K562 (cell line): ENCODE measurements around the gene EIPR1. TPM values are rescaled to one million over a fixed set of nuclear protein-coding genes. Genes with fewer than 3 reads are reported as not detected.
A peak's percentile ranks its signal among the peaks of the same experiment; 100 is the strongest.

Experiments
- CBX2 ChIP-seq: fragments of 200-600 bp; sonication (generic); IDR thresholded peaks from one replicate; pipeline ENCODE4 v1.6.1; 2012; ENCODE audit warnings: mild to moderate bottlenecking, low read length, inconsistent platforms; ENCODE audit not compliant: insufficient read depth, poor library complexity, severe bottlenecking
- GATAD2B ChIP-seq: fragments of 450-650 bp; IDR thresholded peaks from 2 replicates; pipeline ENCODE4 v1.6.1; 2017; ENCODE audit warnings: mild to moderate bottlenecking, borderline replicate concordance
- HDAC1 ChIP-seq, 2 experiments: fragments of 450-650 bp; IDR thresholded peaks; 2 replicates each; pipeline ENCODE4 v1.6.1; 2016 to 2017; ENCODE audit warnings: inconsistent platforms in 1 of 2, mild to moderate bottlenecking in 1 of 2, moderate library complexity in 1 of 2
- HDAC2 ChIP-seq: fragments of 450-650 bp; IDR thresholded peaks from 2 replicates; pipeline ENCODE4 v1.6.1; 2016; ENCODE audit warnings: mild to moderate bottlenecking
- HNRNPLL ChIP-seq: fragments of 200-400 bp; formaldehyde crosslinking; IDR thresholded peaks from 2 replicates; pipeline ENCODE4 v1.6.1; 2017; ENCODE audit warnings: low read length, low read depth, mild to moderate bottlenecking; ENCODE audit not compliant: poor library complexity, severe bottlenecking
- ILK ChIP-seq: fragments of 450-650 bp; IDR thresholded peaks from 2 replicates; pipeline ENCODE4 v1.6.1; 2016; ENCODE audit warnings: missing genetic modification characterization, low read depth, mild to moderate bottlenecking, missing compliant biosample characterization, moderate library complexity, borderline replicate concordance
- JUND ChIP-seq, 2 experiments: IDR thresholded peaks; 2 replicates in 1 of 2; 3 replicates in 1 of 2; pipeline ENCODE4 v1.6.1; 2011; ENCODE audit warnings: borderline replicate concordance in 2 of 2, low read depth in 2 of 2, low read length in 2 of 2, improper control_type of control experiment in 1 of 2, missing biosample characterization in 1 of 2, missing genetic modification characterization in 1 of 2, missing genetic modification reagents in 1 of 2
- MCM2 ChIP-seq: fragments of 450-650 bp; IDR thresholded peaks from 2 replicates; pipeline ENCODE4 v1.6.1; 2017; ENCODE audit warnings: low read depth, mild to moderate bottlenecking
- NONO ChIP-seq, 2 experiments: fragments of 200-400 bp in 1 of 2; fragments of 450-650 bp in 1 of 2; formaldehyde crosslinking in 1 of 2; IDR thresholded peaks; 2 replicates each; pipeline ENCODE4 v1.6.1; 2017; ENCODE audit warnings: low read depth in 2 of 2, mild to moderate bottlenecking in 2 of 2, moderate library complexity in 2 of 2, low read length in 1 of 2
- RBM17 ChIP-seq: fragments of 200-400 bp; formaldehyde crosslinking; IDR thresholded peaks from 2 replicates; pipeline ENCODE4 v1.6.1; 2017; ENCODE audit warnings: low read depth, mild to moderate bottlenecking, low read length, borderline replicate concordance
- SMARCE1 ChIP-seq: fragments of 450-650 bp; IDR thresholded peaks from 2 replicates; pipeline ENCODE4 v1.7.1; 2016; ENCODE audit warnings: mild to moderate bottlenecking
- TAF7 ChIP-seq: fragments of 450-650 bp; IDR thresholded peaks from 2 replicates; pipeline ENCODE4 v1.6.1; 2016; ENCODE audit warnings: missing genetic modification characterization, missing compliant biosample characterization
- TAF9B ChIP-seq: fragments of 450-650 bp; IDR thresholded peaks from 2 replicates; pipeline ENCODE4 v1.6.1; 2018; ENCODE audit warnings: mild to moderate bottlenecking; ENCODE audit not compliant: partially characterized antibody
- TEAD4 ChIP-seq, 2 experiments: sonication (generic) in 1 of 2; formaldehyde crosslinking in 1 of 2; IDR thresholded peaks; 2 replicates each; pipeline versions ENCODE4 v1.6.1 to v1.8.0; 2012 to 2022; ENCODE audit warnings: borderline replicate concordance in 1 of 2, inconsistent platforms in 1 of 2, low read length in 1 of 2, mild to moderate bottlenecking in 1 of 2, missing genetic modification reagents in 1 of 2
- THAP7 ChIP-seq: fragments of 250-450 bp; sonication (Bioruptor Pico); IDR thresholded peaks from 2 replicates; pipeline ENCODE4 v1.5.0; 2021
- ZBTB49 ChIP-seq: sonication (generic); formaldehyde crosslinking; IDR thresholded peaks from 2 replicates; pipeline ENCODE4 v1.8.0; 2022; ENCODE audit warnings: missing genetic modification reagents, mild to moderate bottlenecking, borderline replicate concordance
- ZBTB5 ChIP-seq: fragments of 450-650 bp; IDR thresholded peaks from 2 replicates; pipeline ENCODE4 v1.6.1; 2017; ENCODE audit warnings: antibody characterized with exemption
- ZNF764 ChIP-seq: fragments of 250-450 bp; sonication (Bioruptor Pico); IDR thresholded peaks from 2 replicates; pipeline ENCODE4 v1.4.0; 2020; ENCODE audit warnings: low read depth, mild to moderate bottlenecking, moderate library complexity
- polyA plus RNA-seq, 8 experiments: library from polyadenylated mRNA; depleted of rRNA in 4 of 8; stranded (reverse) in 5 of 8; unstranded in 3 of 8; fragments of >200 nt; fragmentation: Nextera tagmentation in 2 of 8; fragmentation: Illumina TruSeq in 1 of 8; extraction: Ambion mirVana in 2 of 8; extraction: Trizol in 1 of 8; gene quantifications; 2 replicates each; pipeline versions ENCODE4 v1.2.1 to v1.2.3, GENCODE V29; 2011 to 2014; ENCODE audit warnings: inconsistent platforms in 1 of 8, missing spikeins in 1 of 8
- total RNA-seq, 7 experiments: library from RNA; depleted of rRNA in 6 of 7; stranded (reverse); fragments of >200 nt in 6 of 7; fragmentation: Illumina TruSeq in 2 of 7; extraction: Trizol in 2 of 7; gene quantifications; 2 replicates each; pipeline versions ENCODE4 v1.2.1 to v1.2.3, GENCODE V29; 2011 to 2021; ENCODE audit warnings: low replicate concordance in 1 of 7

Gene EIPR1
- total and polyA plus RNA-seq, 9 of the 15 experiments (the other 6 are each of a cell fraction or from before 2014, with no cell fraction given): 19.9 to 54.4 (median 35.9) TPM

GRCh38 chr2:3379647-3380534 lies 2.3 kb upstream of the EIPR1 start, which contains the start of gene TRAPPC12 (continued):
- TF ChIP-seq NONO (IDR thresholded peaks at IDR 0.05; ENCODE audit: low read depth in 2 of 2, low read length in 1 of 2): peak in 1 of 2 experiments; percentile 31; a peak in 1 of 4 replicates
- no peak for TF ChIP-seq ZBTB5
- no peak for TF ChIP-seq RBM17
- no peak for TF ChIP-seq MCM2
- peak; percentile 85 for TF ChIP-seq HDAC2
- no peak for TF ChIP-seq ZNF764 (CRISPR knock-in tag)
- no peak for TF ChIP-seq ILK (tag)
- TF ChIP-seq HNRNPLL: peak; percentile 52
- TF ChIP-seq TAF7 (tag): peak; percentile 57; the same call in 1 of the 2 replicates
- peak; percentile 47; the same call in 1 of the 2 replicates for TF ChIP-seq THAP7 (CRISPR knock-in tag)
- peak; percentile 85 for TF ChIP-seq TAF9B
- peak; percentile 24; the same call in 1 of the 2 replicates for TF ChIP-seq TEAD4 (IDR thresholded peaks at IDR 0.05; ENCODE audit: low read length)
- no peak for TF ChIP-seq TEAD4 (CRISPR knock-in tag; IDR thresholded peaks at IDR 0.05; ENCODE audit: borderline replicate concordance)
- TF ChIP-seq HDAC1 (IDR thresholded peaks at IDR 0.05): peak in 1 of 2 experiments; percentile 92; a peak in 2 of 4 replicates
- peak; percentile 6 for TF ChIP-seq JUND (IDR thresholded peaks at IDR 0.05; ENCODE audit: borderline replicate concordance, low read depth, low read length)
- TF ChIP-seq JUND (tag; IDR thresholded peaks at IDR 0.05; ENCODE audit: borderline replicate concordance, low read depth, low read length): no peak
- TF ChIP-seq GATAD2B: no peak
- 0 out of 2 replicates have a peak, but pooled peaks have one; percentile 89 for TF ChIP-seq ZBTB49
- no peak for TF ChIP-seq CBX2
- TF ChIP-seq SMARCE1: peak; percentile 62
